ENCODE measurements around the gene PTPRD.

GRCh38 chr9:8845808-8846207, 1767.0 kb downstream of the PTPRD start:
- TF ChIP-seq, protein P1, sequence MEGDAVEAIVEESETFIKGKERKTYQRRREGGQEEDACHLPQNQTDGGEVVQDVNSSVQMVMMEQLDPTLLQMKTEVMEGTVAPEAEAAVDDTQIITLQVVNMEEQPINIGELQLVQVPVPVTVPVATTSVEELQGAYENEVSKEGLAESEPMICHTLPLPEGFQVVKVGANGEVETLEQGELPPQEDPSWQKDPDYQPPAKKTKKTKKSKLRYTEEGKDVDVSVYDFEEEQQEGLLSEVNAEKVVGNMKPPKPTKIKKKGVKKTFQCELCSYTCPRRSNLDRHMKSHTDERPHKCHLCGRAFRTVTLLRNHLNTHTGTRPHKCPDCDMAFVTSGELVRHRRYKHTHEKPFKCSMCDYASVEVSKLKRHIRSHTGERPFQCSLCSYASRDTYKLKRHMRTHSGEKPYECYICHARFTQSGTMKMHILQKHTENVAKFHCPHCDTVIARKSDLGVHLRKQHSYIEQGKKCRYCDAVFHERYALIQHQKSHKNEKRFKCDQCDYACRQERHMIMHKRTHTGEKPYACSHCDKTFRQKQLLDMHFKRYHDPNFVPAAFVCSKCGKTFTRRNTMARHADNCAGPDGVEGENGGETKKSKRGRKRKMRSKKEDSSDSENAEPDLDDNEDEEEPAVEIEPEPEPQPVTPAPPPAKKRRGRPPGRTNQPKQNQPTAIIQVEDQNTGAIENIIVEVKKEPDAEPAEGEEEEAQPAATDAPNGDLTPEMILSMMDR (conservative IDR thresholded peaks at IDR 0.05; ENCODE audit: low read depth, low read length) = no peak
- TF ChIP-seq RAD21 (IDR thresholded peaks at IDR 0.05; ENCODE audit: low read length) (no peak), POLR2A (IDR thresholded peaks at IDR 0.05; ENCODE audit: low read depth, low read length) (no peak)
